ENCODE data around the gene LRP8. TPM values are rescaled to one million over a fixed set of nuclear protein-coding genes. Genes with fewer than 3 reads are reported as not detected.

LRP8 gene
- total and polyA plus RNA-seq, 2 of the 13 experiments (the other 11 are each of a cell fraction or from before 2014, with no cell fraction given): 17.3 to 17.4 TPM

GRCh38 chr1:53271446-53272090 lies 56.3 kb downstream of the LRP8 start (continued):
- no peak for TF ChIP-seq USF2 (IDR thresholded peaks at IDR 0.05; ENCODE audit: low read depth, low read length)
- TF ChIP-seq USF2 (CRISPR knock-in tag; IDR thresholded peaks at IDR 0.05; ENCODE audit: borderline replicate concordance): no peak
- no peak for TF ChIP-seq CERS6 (CRISPR knock-in tag; IDR thresholded peaks at IDR 0.05)
- TF ChIP-seq ZNF616 (CRISPR knock-in tag; IDR thresholded peaks at IDR 0.05; ENCODE audit: low read depth): no peak
- TF ChIP-seq PRMT3 (CRISPR knock-in tag; IDR thresholded peaks at IDR 0.05; ENCODE audit: borderline replicate concordance, low read depth): no peak
- no peak for TF ChIP-seq ZNF414 (CRISPR knock-in tag; IDR thresholded peaks at IDR 0.05)
- TF ChIP-seq ZNF713 (CRISPR knock-in tag; IDR thresholded peaks at IDR 0.05): no peak
- TF ChIP-seq ZBTB37 (CRISPR knock-in tag; IDR thresholded peaks at IDR 0.05): no peak
